Endodermal cell (in vitro differentiated cells): ENCODE measurements around the gene REEP6. TPM values are rescaled to one million over a fixed set of nuclear protein-coding genes. Genes with fewer than 3 reads are reported as not detected.

ENCODE experiments used
- DNase-seq: peaks from one replicate; pipeline ENCODE4 v3.0.0-alpha.2; 2017
- H3K27ac ChIP-seq: 2 replicates; pipeline ENCODE4 v1.5.1; 2013; ENCODE audit warnings: mild to moderate bottlenecking, low read depth, low read length, moderate library complexity
- H3K27me3 ChIP-seq: 2 replicates; pipeline ENCODE4 v1.6.1; 2013; ENCODE audit warnings: mild to moderate bottlenecking, low read length, moderate library complexity; ENCODE audit not compliant: insufficient read depth, control insufficient read depth, poor library complexity, severe bottlenecking
- H3K36me3 ChIP-seq: 2 replicates; pipeline ENCODE4 v1.7.0; 2013; ENCODE audit warnings: mild to moderate bottlenecking, low read length, moderate library complexity; ENCODE audit not compliant: control insufficient read depth, insufficient read depth
- H3K4me1 ChIP-seq: one replicate; pipeline ENCODE4 v1.7.0; 2013; ENCODE audit warnings: low read length; ENCODE audit not compliant: control insufficient read depth, insufficient read depth
- H3K4me3 ChIP-seq: 2 replicates; pipeline ENCODE4 v1.5.1; 2013; ENCODE audit warnings: mild to moderate bottlenecking, low read length, moderate library complexity
- H3K9ac ChIP-seq: 2 replicates; pipeline ENCODE4 v1.6.1; 2013; ENCODE audit warnings: mild to moderate bottlenecking, low read length, moderate library complexity; ENCODE audit not compliant: poor library complexity, severe bottlenecking; ENCODE audit errors: extremely low read depth
- H3K9me3 ChIP-seq: 2 replicates; pipeline ENCODE4 v1.6.1; 2013; ENCODE audit warnings: mild to moderate bottlenecking, low read length, moderate library complexity; ENCODE audit not compliant: control insufficient read depth
- H3K27ac Mint-ChIP-seq: 2 replicates; pipeline ENCODE4 v1.8.0; 2020; ENCODE audit warnings: mixed read lengths
- H3K27me3 Mint-ChIP-seq: 2 replicates; pipeline ENCODE4 v1.8.0; 2021; ENCODE audit warnings: mild to moderate bottlenecking, mixed read lengths; ENCODE audit not compliant: insufficient read depth
- H3K36me3 Mint-ChIP-seq: 2 replicates; pipeline ENCODE4 v1.8.0; 2020; ENCODE audit warnings: low read depth, mixed read lengths
- H3K4me1 Mint-ChIP-seq: 2 replicates; pipeline ENCODE4 v1.8.0; 2020; ENCODE audit warnings: mixed read lengths
- H3K4me3 Mint-ChIP-seq: 2 replicates; pipeline ENCODE4 v1.8.0; 2020; ENCODE audit warnings: mild to moderate bottlenecking, moderate library complexity, mixed read lengths
- H3K9me3 Mint-ChIP-seq: 2 replicates; pipeline ENCODE4 v1.8.0; 2020; ENCODE audit warnings: mild to moderate bottlenecking, mixed read lengths
- WGBS, 2 experiments: methylation state at CpG; one replicate each; pipeline versions ENCODE4 v1.1.5 to v1.1.7; 2013; ENCODE audit warnings: missing lambda C conversion rate in 2 of 2, mixed read lengths in 1 of 2; ENCODE audit not compliant: insufficient coverage in 1 of 2, insufficient read length in 1 of 2; 5-methylcytosine and 5-hydroxymethylcytosine counted together
- total RNA-seq, 2 donors: library from RNA; stranded (reverse); fragmentation: NEBNext Ultra II Directional in 1 of 2; extraction: Animal tissue kit (Norgen Biotek cat#: 25700) in 1 of 2; gene quantifications; 2 replicates in 1 of 2; 3 replicates in 1 of 2; pipeline ENCODE4 v1.2.1, GENCODE V29; 2021
- TF ChIP-seq, protein P1 (sequence below): fragments of 200-600 bp; sonication (generic); conservative IDR thresholded peaks from 2 replicates; pipeline ENCODE4 v1.5.0; 2021; ENCODE audit warnings: antibody characterized with exemption, mild to moderate bottlenecking

REEP6 gene
- total RNA-seq, 2 donors from 2014 or later = 24.7 to 49.4 TPM

DNA sequence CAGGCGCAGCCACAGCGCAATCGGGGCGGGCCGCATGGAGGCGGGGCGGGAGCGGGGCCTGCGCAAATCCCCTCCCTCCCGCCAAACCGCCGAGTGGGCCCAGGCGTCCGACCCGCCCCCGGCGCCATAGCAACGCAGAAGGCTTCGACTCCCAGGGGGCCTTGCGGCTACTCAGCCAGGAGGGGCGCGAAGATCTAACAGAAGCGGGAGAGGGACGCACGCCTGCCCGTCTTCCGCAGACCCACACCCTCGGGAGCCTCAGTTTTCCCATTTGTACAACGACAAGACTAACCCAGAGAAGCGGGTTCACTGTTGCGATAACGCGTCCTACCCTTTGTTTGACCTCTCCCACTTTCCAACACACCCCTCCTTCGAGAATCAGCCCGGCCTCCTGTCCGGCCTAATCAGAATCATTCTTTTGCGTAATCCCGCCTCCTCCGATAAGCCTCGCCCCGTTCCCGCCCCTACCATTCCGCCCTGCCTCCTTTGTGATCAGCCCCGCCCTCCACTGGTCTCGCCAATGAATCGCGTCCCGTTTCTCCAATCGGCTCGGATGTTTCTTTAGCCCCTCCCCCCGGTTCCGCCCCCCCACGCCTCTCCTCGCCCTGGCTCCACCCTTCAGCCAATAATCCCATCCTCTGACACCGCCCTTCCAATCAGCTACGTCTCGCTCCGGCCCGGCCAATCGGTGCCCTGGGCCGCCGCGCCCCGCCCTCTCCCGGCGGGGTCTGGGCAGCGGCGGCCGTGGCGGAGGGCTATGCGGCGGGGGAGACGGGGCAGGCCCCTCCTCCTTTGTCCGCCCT, 469 bp upstream of the REEP6 start, which contains the start of gene PCSK4:
TSS of gene PCSK4 (minus strand) at position 40 of the 803 bp plus-strand sequence. CDS start at position 36, 4 bp downstream.
- H3K36me3 ChIP-seq = no peaks in the 10 kb centered on the region
- H3K4me1 Mint-ChIP-seq = peaks cover 5% of the 10 kb centered on the region
- H3K27me3 ChIP-seq = peaks cover 16% of the 10 kb centered on the region
- H3K27ac ChIP-seq = peak within 1 kb of the TSS; percentile 95
- peak; percentile 100 for DNase-seq
- no peaks in the 10 kb centered on the region for H3K9me3 Mint-ChIP-seq
- peak within 1 kb of the TSS; percentile 55 for H3K9ac ChIP-seq
- 0% methylated on average over 43 to 74 of the region's 74 CpGs for WGBS, 2 experiments
- H3K27me3 Mint-ChIP-seq = peaks cover 32% of the 10 kb centered on the region
- no peaks in the 10 kb centered on the region for H3K36me3 Mint-ChIP-seq
- peak within 1 kb of the TSS; percentile 87 for H3K4me3 ChIP-seq
- no peaks in the 10 kb centered on the region for H3K4me1 ChIP-seq
- H3K27ac Mint-ChIP-seq = peak within 1 kb of the TSS; percentile 99
- TF ChIP-seq, protein P1, sequence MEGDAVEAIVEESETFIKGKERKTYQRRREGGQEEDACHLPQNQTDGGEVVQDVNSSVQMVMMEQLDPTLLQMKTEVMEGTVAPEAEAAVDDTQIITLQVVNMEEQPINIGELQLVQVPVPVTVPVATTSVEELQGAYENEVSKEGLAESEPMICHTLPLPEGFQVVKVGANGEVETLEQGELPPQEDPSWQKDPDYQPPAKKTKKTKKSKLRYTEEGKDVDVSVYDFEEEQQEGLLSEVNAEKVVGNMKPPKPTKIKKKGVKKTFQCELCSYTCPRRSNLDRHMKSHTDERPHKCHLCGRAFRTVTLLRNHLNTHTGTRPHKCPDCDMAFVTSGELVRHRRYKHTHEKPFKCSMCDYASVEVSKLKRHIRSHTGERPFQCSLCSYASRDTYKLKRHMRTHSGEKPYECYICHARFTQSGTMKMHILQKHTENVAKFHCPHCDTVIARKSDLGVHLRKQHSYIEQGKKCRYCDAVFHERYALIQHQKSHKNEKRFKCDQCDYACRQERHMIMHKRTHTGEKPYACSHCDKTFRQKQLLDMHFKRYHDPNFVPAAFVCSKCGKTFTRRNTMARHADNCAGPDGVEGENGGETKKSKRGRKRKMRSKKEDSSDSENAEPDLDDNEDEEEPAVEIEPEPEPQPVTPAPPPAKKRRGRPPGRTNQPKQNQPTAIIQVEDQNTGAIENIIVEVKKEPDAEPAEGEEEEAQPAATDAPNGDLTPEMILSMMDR = no peak
- peak within 1 kb of the TSS; percentile 74 for H3K4me3 Mint-ChIP-seq
- no peaks in the 10 kb centered on the region for H3K9me3 ChIP-seq

DNA sequence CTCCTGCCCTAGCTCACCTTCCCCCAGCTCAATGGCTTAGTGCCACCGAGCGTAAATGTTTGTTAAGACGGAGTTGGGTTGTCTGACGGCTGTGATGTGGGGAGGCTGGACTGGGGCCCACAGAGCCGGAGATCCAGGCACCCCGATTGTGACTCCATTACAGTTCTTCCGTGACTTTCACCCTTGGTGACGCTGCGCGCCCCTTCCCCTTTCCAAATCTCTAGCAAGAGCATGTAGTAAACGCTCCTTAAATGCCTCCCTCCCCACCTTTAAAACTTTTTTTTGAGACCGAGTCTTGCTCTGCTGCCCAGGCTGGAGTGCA, 829 bp downstream of the REEP6 start:
- Mint-ChIP-seq H3K36me3 (no peaks in the 10 kb centered on the region), H3K4me1 (peaks cover 5% of the 10 kb centered on the region), H3K9me3 (no peaks in the 10 kb centered on the region), H3K4me3 (peak overlapping the region; percentile 74), H3K27me3 (peaks cover 35% of the 10 kb centered on the region), H3K27ac (no peak overlapping the region)
- Histone ChIP-seq H3K4me3 (peak overlapping the region; percentile 77), H3K9me3 (no peaks in the 10 kb centered on the region), H3K27ac (no peak overlapping the region), H3K9ac (no peak overlapping the region), H3K4me1 (no peaks in the 10 kb centered on the region), H3K27me3 (peaks cover 16% of the 10 kb centered on the region), H3K36me3 (no peaks in the 10 kb centered on the region)
- TF ChIP-seq, protein P1 = no peak
- no peak for DNase-seq
- 64 to 85% methylated on average over 7 to 12 of the region's 12 CpGs for WGBS, 2 experiments

DNA sequence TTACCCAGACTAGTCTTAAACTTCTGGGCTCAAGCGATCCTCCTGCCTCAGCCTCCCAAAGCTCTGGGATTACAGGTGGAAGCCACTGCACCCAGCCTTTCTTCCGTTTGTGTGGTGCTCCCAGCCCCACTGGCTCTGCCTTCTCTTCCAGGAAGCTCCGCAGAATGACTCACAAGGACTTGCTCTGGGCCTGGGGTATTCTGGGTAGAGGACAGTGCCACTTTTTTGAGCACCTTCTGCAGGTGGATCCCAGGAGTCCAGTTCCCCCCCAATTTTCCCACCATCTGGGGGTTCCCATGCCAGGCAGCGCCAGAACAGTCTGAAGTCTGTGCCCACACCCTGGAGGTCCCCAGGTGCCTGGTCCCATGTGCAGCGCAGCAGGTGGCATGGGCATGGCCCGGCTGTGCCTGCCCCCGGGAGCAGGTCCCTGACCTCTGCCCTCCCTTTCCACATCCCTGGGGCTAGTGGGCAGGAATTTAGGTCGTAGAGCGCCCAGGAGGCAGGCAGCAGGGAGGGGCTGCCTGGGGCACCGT, 1.6 kb downstream of the REEP6 start:
- H3K36me3 ChIP-seq = no peaks in the 10 kb centered on the region
- H3K4me3 Mint-ChIP-seq = peak overlapping the region; percentile 74
- no peaks in the 10 kb centered on the region for H3K9me3 Mint-ChIP-seq
- no peak overlapping the region for H3K27ac Mint-ChIP-seq
- no peak for DNase-seq
- WGBS, 2 experiments = 77 to 80% methylated on average over 2 to 10 of the region's 10 CpGs
- no peak overlapping the region for H3K9ac ChIP-seq
- H3K4me1 ChIP-seq = no peaks in the 10 kb centered on the region
- H3K9me3 ChIP-seq = no peaks in the 10 kb centered on the region
- peaks cover 35% of the 10 kb centered on the region for H3K27me3 Mint-ChIP-seq
- no peak overlapping the region for H3K27ac ChIP-seq
- H3K4me1 Mint-ChIP-seq = peaks cover 7% of the 10 kb centered on the region
- peaks cover 2% of the 10 kb centered on the region for H3K36me3 Mint-ChIP-seq
- no peak overlapping the region for H3K4me3 ChIP-seq
- TF ChIP-seq, protein P1 = no peak
- H3K27me3 ChIP-seq = peaks cover 16% of the 10 kb centered on the region
